Epithelial cell of esophagus (primary cell): ENCODE data around the gene BSN.
A peak's percentile ranks its signal among the peaks of the same experiment; 100 is the strongest.

Experiments
- DNase-seq: peaks from one replicate; pipeline ENCODE4 v3.0.0; 2010; ENCODE audit warnings: low read depth
- H3K4me3 ChIP-seq: 2 replicates; pipeline ENCODE4 v1.5.1; 2011; ENCODE audit warnings: mild to moderate bottlenecking, low read length, control low read depth
- TF ChIP-seq, protein P1 (sequence below): IDR thresholded peaks from 2 replicates; pipeline ENCODE4 v1.5.1; 2011; ENCODE audit warnings: low read depth, mild to moderate bottlenecking, low read length, control low read depth, inconsistent platforms; ENCODE audit not compliant: insufficient read depth; ENCODE audit errors: missing control alignments

Gene BSN

DNA sequence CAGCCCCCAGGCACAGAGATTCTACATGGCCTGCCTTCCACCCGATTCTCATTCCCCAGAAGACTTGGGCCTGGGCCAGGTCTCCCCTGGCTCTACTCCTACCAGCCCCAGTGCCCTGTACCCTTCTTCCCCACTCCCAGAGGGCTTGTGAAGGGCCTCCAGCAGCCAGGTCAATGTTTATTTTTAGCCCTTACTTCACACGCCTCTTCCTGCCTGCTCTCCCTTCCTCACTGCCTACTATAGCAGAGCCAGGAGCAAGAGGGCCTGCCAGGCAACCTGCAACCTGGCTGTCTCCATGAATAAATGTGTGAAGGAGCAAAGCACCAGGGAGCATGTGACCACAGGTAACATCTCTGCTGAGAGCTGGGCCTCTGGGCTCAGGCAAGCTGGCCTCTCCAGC is 93.5 kb downstream of the BSN start:
- TF ChIP-seq, protein P1, sequence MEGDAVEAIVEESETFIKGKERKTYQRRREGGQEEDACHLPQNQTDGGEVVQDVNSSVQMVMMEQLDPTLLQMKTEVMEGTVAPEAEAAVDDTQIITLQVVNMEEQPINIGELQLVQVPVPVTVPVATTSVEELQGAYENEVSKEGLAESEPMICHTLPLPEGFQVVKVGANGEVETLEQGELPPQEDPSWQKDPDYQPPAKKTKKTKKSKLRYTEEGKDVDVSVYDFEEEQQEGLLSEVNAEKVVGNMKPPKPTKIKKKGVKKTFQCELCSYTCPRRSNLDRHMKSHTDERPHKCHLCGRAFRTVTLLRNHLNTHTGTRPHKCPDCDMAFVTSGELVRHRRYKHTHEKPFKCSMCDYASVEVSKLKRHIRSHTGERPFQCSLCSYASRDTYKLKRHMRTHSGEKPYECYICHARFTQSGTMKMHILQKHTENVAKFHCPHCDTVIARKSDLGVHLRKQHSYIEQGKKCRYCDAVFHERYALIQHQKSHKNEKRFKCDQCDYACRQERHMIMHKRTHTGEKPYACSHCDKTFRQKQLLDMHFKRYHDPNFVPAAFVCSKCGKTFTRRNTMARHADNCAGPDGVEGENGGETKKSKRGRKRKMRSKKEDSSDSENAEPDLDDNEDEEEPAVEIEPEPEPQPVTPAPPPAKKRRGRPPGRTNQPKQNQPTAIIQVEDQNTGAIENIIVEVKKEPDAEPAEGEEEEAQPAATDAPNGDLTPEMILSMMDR = no peak
- DNase-seq = no peak
- H3K4me3 ChIP-seq = no peak overlapping the region

DNA sequence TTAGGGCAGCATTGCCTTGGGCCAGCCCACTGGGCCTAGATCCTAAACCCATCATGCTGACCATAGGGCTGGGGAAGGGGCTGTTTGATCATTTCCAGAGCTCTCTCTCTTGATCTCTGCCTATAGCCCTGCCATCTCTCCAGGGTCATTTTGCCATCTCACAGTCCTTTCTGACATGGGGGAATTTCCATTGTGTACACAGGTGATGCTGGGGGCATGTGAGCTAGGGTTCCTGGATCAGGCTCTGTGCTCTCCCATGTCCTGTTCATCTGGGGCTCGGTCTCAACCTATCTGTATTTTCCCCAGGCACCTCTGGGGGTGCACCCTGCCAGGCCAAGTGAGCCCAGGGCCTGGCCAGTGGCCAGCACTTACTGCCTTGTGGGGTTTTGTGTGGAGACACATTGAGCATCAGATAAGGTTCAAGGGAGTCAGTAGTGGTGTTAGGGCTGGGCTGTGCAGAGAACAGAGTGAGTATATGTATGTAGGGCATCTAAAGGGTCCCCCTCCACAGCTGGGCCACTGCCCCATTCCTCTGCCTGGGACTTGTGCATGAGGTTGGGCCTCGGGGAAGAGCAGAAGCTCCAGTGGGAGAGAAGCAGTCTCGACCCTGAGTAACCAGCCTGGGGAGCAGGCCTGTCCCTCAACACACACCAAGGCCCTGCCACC is 94.2 kb downstream of the BSN start:
- TF ChIP-seq, protein P1 = no peak
- H3K4me3 ChIP-seq = no peak overlapping the region
- DNase-seq = no peak

DNA sequence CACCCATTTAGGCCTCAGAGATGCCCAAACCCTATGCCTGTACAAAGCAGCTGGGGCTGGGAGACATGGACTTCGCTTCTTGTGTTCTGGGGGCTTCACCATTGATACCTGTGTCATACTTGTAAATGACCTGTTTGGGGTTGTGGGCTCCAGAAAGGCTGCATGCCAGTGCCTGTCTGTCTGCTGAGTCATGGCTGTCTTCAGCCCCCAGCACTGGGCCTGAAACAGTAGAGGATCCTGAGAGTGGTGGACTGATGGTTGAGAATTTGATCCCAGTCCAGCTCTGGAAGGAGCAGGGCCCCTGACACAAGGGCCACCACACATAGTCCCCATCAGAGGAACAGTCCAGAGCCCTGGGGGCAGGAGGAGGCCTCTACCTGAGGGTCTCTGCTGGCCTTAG is 95.3 kb downstream of the BSN start:
- DNase-seq = peak; percentile 47
- TF ChIP-seq, protein P1 = no peak
- no peak overlapping the region for H3K4me3 ChIP-seq

DNA sequence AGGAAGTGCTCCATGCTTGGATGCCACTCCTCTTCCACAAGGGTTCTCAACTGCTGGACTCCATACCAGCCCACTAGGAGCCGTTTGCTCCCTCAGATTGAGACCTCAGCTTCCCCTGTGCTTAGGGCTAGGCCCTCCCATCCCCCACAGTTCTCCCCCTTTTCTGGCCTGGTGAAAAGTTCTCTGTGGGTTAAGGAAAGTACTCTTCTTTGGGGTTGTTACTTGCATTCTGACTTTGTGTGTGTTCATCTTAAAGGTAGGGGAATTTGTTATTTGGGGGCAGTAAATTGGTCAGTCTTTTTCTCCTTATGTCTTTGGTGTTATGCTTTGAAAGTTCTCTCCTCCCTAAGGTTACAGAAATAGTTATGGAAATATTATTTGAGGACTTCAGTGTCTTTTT is 95.9 kb downstream of the BSN start:
- H3K4me3 ChIP-seq = no peak overlapping the region
- TF ChIP-seq, protein P1 = no peak
- DNase-seq = no peak

DNA sequence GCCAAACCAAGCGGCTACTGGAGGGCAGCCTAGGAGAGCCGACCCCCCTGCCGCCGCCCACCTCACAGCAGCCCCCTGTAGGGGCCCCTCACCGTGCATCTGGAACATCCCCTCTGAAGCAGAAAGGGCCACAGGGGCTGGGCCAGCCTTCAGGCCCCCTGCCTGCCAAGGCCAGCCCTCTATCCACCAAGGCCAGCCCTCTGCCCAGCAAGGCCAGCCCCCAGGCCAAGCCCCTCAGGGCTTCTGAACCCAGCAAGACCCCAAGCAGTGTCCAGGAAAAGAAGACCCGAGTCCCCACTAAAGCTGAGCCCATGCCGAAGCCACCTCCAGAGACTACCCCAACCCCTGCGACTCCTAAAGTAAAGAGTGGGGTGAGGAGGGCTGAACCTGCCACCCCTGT is 96.4 kb downstream of the BSN start:
- DNase-seq = no peak
- TF ChIP-seq, protein P1 = no peak
- no peak overlapping the region for H3K4me3 ChIP-seq

DNA sequence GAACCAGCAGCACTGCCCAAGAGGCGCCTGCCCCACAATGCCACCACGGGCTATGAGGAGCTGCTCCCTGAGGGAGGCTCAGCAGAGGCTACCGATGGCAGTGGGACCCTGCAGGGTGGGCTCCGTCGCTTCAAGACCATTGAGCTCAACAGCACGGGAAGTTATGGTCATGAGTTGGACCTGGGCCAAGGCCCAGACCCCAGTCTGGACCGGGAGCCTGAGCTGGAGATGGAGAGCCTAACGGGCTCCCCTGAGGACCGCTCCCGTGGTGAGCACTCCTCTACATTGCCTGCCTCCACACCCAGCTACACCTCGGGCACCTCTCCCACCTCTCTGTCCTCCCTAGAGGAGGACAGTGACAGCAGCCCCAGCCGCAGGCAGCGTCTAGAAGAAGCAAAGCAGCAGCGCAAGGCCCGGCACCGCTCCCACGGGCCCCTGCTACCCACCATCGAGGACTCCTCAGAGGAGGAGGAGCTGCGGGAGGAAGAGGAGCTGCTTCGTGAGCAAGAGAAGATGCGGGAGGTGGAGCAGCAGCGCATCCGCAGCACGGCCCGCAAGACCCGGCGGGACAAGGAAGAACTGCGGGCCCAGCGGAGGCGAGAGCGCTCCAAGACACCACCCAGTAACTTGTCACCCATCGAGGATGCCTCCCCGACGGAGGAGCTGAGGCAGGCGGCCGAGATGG is 98.1 kb downstream of the BSN start:
- H3K4me3 ChIP-seq = no peak overlapping the region
- no peak for DNase-seq
- TF ChIP-seq, protein P1 = no peak
